Activated CD8-positive, alpha-beta memory T cell treated with anti-CD3 and anti-CD28 coated beads, Interleukin-2, amount 50 U/mL, for 4 hours (primary cell): ENCODE measurements around the gene STK24.
A peak's percentile ranks its signal among the peaks of the same experiment; 100 is the strongest.

ENCODE experiments used
- DNase-seq: peaks from one replicate; pipeline ENCODE4 v3.0.0-alpha.2; 2020

STK24 gene

GRCh38 chr13:98447130-98447529 is 129.8 kb downstream of the STK24 start:
- DNase-seq, result no peak

GRCh38 chr13:98446234-98446621 is 130.7 kb downstream of the STK24 start:
- no peak for DNase-seq

- peak; percentile 82 for DNase-seq
Measured at GRCh38 chr13:98445340-98446233, 131.3 kb downstream of the STK24 start.

GRCh38 chr13:98444381-98444780 is 132.5 kb downstream of the STK24 start:
- DNase-seq, result no peak

- DNase-seq, result no peak
Measured at GRCh38 chr13:98443800-98444325, 133.0 kb downstream of the STK24 start.

- no peak for DNase-seq
Measured at GRCh38 chr13:98443329-98443728, 133.6 kb downstream of the STK24 start.

- no peak for DNase-seq
Measured at GRCh38 chr13:98442391-98443230, 134.3 kb downstream of the STK24 start.

- no peak for DNase-seq
Measured at GRCh38 chr13:98441056-98441676, 135.7 kb downstream of the STK24 start.

- no peak for DNase-seq
Measured at GRCh38 chr13:98440390-98441055, 136.4 kb downstream of the STK24 start.

- DNase-seq, result no peak
Measured at GRCh38 chr13:98439896-98440295, 137.0 kb downstream of the STK24 start.

GRCh38 chr13:98439126-98439828 is 137.6 kb downstream of the STK24 start:
- DNase-seq, result no peak

GRCh38 chr13:98438246-98439125 is 138.4 kb downstream of the STK24 start:
- DNase-seq, result no peak

GRCh38 chr13:98436233-98436910 is 140.5 kb downstream of the STK24 start:
- no peak for DNase-seq

- DNase-seq, result no peak
Measured at GRCh38 chr13:98435376-98435775, 141.5 kb downstream of the STK24 start.

- no peak for DNase-seq
Measured at GRCh38 chr13:98434060-98434459, 142.8 kb downstream of the STK24 start.

GRCh38 chr13:98433654-98434053 is 143.3 kb downstream of the STK24 start:
- no peak for DNase-seq

- no peak for DNase-seq
Measured at GRCh38 chr13:98432638-98433037, 144.3 kb downstream of the STK24 start.

GRCh38 chr13:98429977-98430736 is 146.8 kb downstream of the STK24 start:
- no peak for DNase-seq

GRCh38 chr13:98429531-98429930 is 147.4 kb downstream of the STK24 start:
- DNase-seq, result no peak

- no peak for DNase-seq
Measured at GRCh38 chr13:98429081-98429480, 147.8 kb downstream of the STK24 start.
